ENCODE data around the gene UBXN6. TPM values are rescaled to one million over a fixed set of nuclear protein-coding genes. Genes with fewer than 3 reads are reported as not detected.

UBXN6 gene
- total and polyA plus RNA-seq, 2 of the 8 experiments (the other 6 are each of a cell fraction or from before 2014, with no cell fraction given) = 28.0 to 43.8 TPM

- Histone ChIP-seq H4K8ac (ENCODE audit: extremely low read depth, insufficient read depth, low read length) (no peak overlapping the region; the same call in 1 of the 2 replicates), H3K9me3 (ENCODE audit: insufficient read depth in 2 of 2, low read depth in 1 of 2, low read length in 1 of 2) (no peaks in the 10 kb centered on the region), H2BK20ac (ENCODE audit: low read length) (no peak overlapping the region), H2AK5ac (ENCODE audit: low read depth, low read length) (no peak overlapping the region; the same call in 1 of the 2 replicates), H2BK12ac (ENCODE audit: low read depth, low read length) (no peak overlapping the region), H4K91ac (replicated peaks; ENCODE audit: insufficient read length, low read length) (no peak overlapping the region), H2BK5ac (ENCODE audit: low read depth, low read length) (no peak overlapping the region), H3K79me2 (ENCODE audit: control insufficient read depth in 1 of 2, insufficient read depth in 2 of 2, low read length in 2 of 2) (peaks cover 14 to 35% of the 10 kb centered on the region in 2 experiments; a peak in 3 of 4 replicates), H3K9ac (replicated peaks in 1 of 4; ENCODE audit: extremely low read depth in 1 of 4, low read depth in 3 of 4, low read length in 3 of 4) (peak overlapping the region; percentile 34 to 85 (median 58); a peak in 6 of 7 replicates), H3K14ac (ENCODE audit: insufficient read length) (no peak overlapping the region), H4K5ac (ENCODE audit: insufficient read length, low read depth, low read length) (peak overlapping the region; percentile 10), H2AFZ (ENCODE audit: low read length) (no peak overlapping the region), H3K27ac (ENCODE audit: low read depth, low read length) (no peak overlapping the region; the same call in 1 of the 2 replicates), H3K4me2 (ENCODE audit: insufficient read depth in 1 of 2, low read depth in 2 of 2, low read length in 2 of 2) (peak overlapping the region; percentile 81 to 95), H3K23me2 (ENCODE audit: low read depth, low read length) (peaks cover 22% of the 10 kb centered on the region), H3K23ac (ENCODE audit: insufficient read length) (no peak overlapping the region), H2BK120ac (replicated peaks; ENCODE audit: low read depth, low read length) (no peak overlapping the region), H4K20me1 (replicated peaks in 1 of 2; ENCODE audit: control insufficient read depth in 1 of 2, insufficient read depth in 2 of 2, low read length in 2 of 2) (peaks cover 0 to 14% of the 10 kb centered on the region in 2 experiments), H2BK15ac (ENCODE audit: low read length) (no peak overlapping the region), H3K4me3 (ENCODE audit: extremely low read depth in 1 of 4, insufficient read depth in 2 of 4, low read depth in 3 of 4, low read length in 4 of 4) (peak overlapping the region; percentile 69 to 99 (median 74)), H3K56ac (replicated peaks; ENCODE audit: insufficient read length, low read depth, low read length) (no peak overlapping the region), H3K27me3 (replicated peaks in 1 of 4; ENCODE audit: control insufficient read depth in 3 of 4, extremely low read depth in 1 of 4, insufficient read depth in 3 of 4, low read length in 3 of 4) (no peaks in the 10 kb centered on the region; a peak in 1 of 7 replicates), H3K4me1 (replicated peaks in 1 of 4; ENCODE audit: control insufficient read depth in 3 of 4, insufficient read depth in 4 of 4, low read length in 3 of 4) (peaks cover 0 to 16% (median 11%) of the 10 kb centered on the region in 4 experiments; a peak in 5 of 7 replicates), H3K18ac (ENCODE audit: extremely low read depth, low read length) (no peak overlapping the region), H3K36me3 (ENCODE audit: control insufficient read depth in 2 of 4, insufficient read depth in 4 of 4, low read length in 3 of 4) (peaks cover 6 to 21% (median 14%) of the 10 kb centered on the region in 4 experiments; a peak in 7 of 8 replicates), H3K4ac (replicated peaks; ENCODE audit: insufficient read length, low read depth, low read length) (no peak overlapping the region), H3K79me1 (ENCODE audit: low read depth, low read length) (peaks cover 14% of the 10 kb centered on the region; the same call in 1 of the 2 replicates)
- DNase-seq (ENCODE audit: low read depth in 1 of 2, low spot score in 2 of 2) (no peak), FAIRE-seq (no peak)
- TF ChIP-seq POLR2A (IDR thresholded peaks at IDR 0.05; ENCODE audit: control extremely low read depth in 1 of 2, low read depth in 2 of 2, low read length in 2 of 2) (no peak), SP1 (IDR thresholded peaks at IDR 0.05; ENCODE audit: low read depth, low read length) (no peak), PHF8 (conservative IDR thresholded peaks at IDR 0.05; ENCODE audit: low read depth, low read length) (no peak), BCL11A (IDR thresholded peaks at IDR 0.05; ENCODE audit: low read depth in 2 of 2, low read length in 2 of 2) (no peak), CBX5 (IDR thresholded peaks at IDR 0.05; ENCODE audit: low read depth, low read length) (no peak)
- CTCF ChIA-PET (ENCODE audit: partially characterized antibody) = interaction anchor here (2.1 kb wide), 1 partner anchor 19 kb away, joined by 5 read pairs; no protein-coding TSS in a partner anchor
- POLR2A ChIA-PET (ENCODE audit: partially characterized antibody) = interaction anchor here (0.6 to 2.9 kb wide), 11 partner anchors 8 to 296 kb away, joined by 3 to 10 read pairs (median 4); partner anchors contain the start of genes PLIN4 and UBXN6
- 36% methylated on average over 20 of the region's 25 CpGs; no CpG with 5 or more reads in 1 of the 2 experiments for WGBS, 2 experiments (ENCODE audit: extremely low coverage in 1 of 2, insufficient coverage in 1 of 2, insufficient read length in 1 of 2, insufficient replicate concordance in 2 of 2, low coverage in 1 of 2, low lambda C conversion rate in 2 of 2, missing lambda C conversion rate in 1 of 2)
Measured at GRCh38 chr19:4473011-4473762, 15.6 kb upstream of the UBXN6 start.
